Measurements from ENCODE around the gene RETNLB. TPM values are rescaled to one million over a fixed set of nuclear protein-coding genes. Genes with fewer than 3 reads are reported as not detected.

RETNLB gene
- total RNA-seq, 1 experiment from 2014 or later = not detected

DNA sequence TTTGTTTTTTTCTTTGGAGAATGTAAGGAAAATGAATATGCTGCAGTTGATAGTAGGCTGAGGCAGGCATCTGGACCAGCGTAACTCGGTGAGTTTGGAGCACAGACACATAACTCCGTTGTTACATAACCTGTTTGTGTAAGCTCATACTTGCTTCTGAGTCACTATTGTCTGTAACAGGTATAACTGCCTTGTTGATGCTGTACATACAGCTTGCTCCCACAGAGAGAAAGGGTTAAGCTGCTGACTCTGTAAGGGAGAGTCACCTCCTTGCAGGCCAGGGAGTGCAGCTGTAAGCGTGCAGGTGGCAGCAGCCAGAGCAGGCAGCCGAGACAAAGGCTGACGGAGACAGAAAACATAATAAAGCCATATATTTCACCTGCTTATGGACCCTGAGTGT is 20.4 kb downstream of the RETNLB start:
- no TSS peak for BruUV-seq (replicated peaks)
- Histone ChIP-seq H3F3A (ENCODE audit: low read length, unreplicated experiment) (no peaks in the 10 kb centered on the region), H3K27me3 (ENCODE audit: low read length) (peaks cover 79% of the 10 kb centered on the region), H3K79me2 (ENCODE audit: low read length) (no peaks in the 10 kb centered on the region), H4K20me1 (ENCODE audit: low read length) (no peaks in the 10 kb centered on the region), H3K36me3 (ENCODE audit: low read depth, low read length) (no peaks in the 10 kb centered on the region), H3K4me3 (ENCODE audit: low read length) (no peak overlapping the region), H3K9ac (ENCODE audit: low read length) (no peak overlapping the region), H3K9me2 (replicated peaks; ENCODE audit: low read length) (no peaks in the 10 kb centered on the region), H3K4me2 (ENCODE audit: low read length) (no peak overlapping the region), H3K9me3 (ENCODE audit: low read length) (no peaks in the 10 kb centered on the region), H2AFZ (ENCODE audit: low read length) (no peak overlapping the region), H3K27ac (ENCODE audit: low read length) (no peak overlapping the region), H3K4me1 (ENCODE audit: insufficient read depth, low read length) (no peaks in the 10 kb centered on the region)
- intact Hi-C loops (cut with micrococcal nuclease) = no loop called here
- POLR2A ChIA-PET (ENCODE audit: unreplicated experiment) = no interaction called here
- TF ChIP-seq EZH2phosphoT487 (IDR thresholded peaks at IDR 0.05; ENCODE audit: borderline replicate concordance, low read length) (no peak), EZH2 (IDR thresholded peaks at IDR 0.05; ENCODE audit: low read length, unreplicated experiment) (no peak)
- TF ChIP-seq, protein P1, sequence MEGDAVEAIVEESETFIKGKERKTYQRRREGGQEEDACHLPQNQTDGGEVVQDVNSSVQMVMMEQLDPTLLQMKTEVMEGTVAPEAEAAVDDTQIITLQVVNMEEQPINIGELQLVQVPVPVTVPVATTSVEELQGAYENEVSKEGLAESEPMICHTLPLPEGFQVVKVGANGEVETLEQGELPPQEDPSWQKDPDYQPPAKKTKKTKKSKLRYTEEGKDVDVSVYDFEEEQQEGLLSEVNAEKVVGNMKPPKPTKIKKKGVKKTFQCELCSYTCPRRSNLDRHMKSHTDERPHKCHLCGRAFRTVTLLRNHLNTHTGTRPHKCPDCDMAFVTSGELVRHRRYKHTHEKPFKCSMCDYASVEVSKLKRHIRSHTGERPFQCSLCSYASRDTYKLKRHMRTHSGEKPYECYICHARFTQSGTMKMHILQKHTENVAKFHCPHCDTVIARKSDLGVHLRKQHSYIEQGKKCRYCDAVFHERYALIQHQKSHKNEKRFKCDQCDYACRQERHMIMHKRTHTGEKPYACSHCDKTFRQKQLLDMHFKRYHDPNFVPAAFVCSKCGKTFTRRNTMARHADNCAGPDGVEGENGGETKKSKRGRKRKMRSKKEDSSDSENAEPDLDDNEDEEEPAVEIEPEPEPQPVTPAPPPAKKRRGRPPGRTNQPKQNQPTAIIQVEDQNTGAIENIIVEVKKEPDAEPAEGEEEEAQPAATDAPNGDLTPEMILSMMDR (conservative IDR thresholded peaks at IDR 0.05; ENCODE audit: low read depth, low read length) = no peak
- CTCF ChIA-PET = no interaction called here
- DNase-seq = peak; percentile 63
- peak; percentile 57 for ATAC-seq

DNA sequence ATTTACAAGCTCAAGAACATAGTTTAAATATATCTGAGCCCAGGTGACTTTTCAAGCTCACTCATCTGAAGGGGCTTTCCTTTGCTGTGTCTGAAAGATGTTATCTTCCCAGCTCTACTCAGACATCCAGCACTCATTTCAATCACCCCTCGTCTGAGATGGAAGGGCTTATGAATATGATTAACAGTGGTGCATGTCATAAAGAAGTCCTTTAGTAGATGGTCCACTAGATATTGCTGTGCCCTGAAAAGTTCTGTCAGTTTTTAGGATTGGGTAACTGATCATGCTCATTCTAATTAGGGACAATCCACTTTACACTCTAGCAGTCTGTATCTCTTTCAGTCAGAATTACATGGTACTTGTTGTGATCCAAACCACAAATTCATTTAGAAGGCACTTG is 28.3 kb downstream of the RETNLB start:
- no peaks in the 10 kb centered on the region for H3K9me2 ChIP-seq (replicated peaks; ENCODE audit: low read length)
- H3K27me3 ChIP-seq (ENCODE audit: low read length) = peaks cover 66% of the 10 kb centered on the region
- no peaks in the 10 kb centered on the region for H3F3A ChIP-seq (ENCODE audit: low read length, unreplicated experiment)
- no peaks in the 10 kb centered on the region for H4K20me1 ChIP-seq (ENCODE audit: low read length)
- H2AFZ ChIP-seq (ENCODE audit: low read length) = no peak overlapping the region
- H3K79me2 ChIP-seq (ENCODE audit: low read length) = no peaks in the 10 kb centered on the region
- H3K4me2 ChIP-seq (ENCODE audit: low read length) = no peak overlapping the region
- H3K27ac ChIP-seq (ENCODE audit: low read length) = no peak overlapping the region
- H3K9ac ChIP-seq (ENCODE audit: low read length) = no peak overlapping the region
- H3K4me3 ChIP-seq (ENCODE audit: low read length) = no peak overlapping the region
- ATAC-seq (no peak), DNase-seq (no peak)
- H3K4me1 ChIP-seq (ENCODE audit: insufficient read depth, low read length) = no peaks in the 10 kb centered on the region
- intact Hi-C loops (cut with micrococcal nuclease) = no loop called here
- BruUV-seq (replicated peaks) = no TSS peak
- no peak for TF ChIP-seq EZH2phosphoT487 (IDR thresholded peaks at IDR 0.05; ENCODE audit: borderline replicate concordance, low read length)
- ChIA-PET CTCF (no interaction called here), POLR2A (ENCODE audit: unreplicated experiment) (no interaction called here)
- H3K36me3 ChIP-seq (ENCODE audit: low read depth, low read length) = no peaks in the 10 kb centered on the region
- H3K9me3 ChIP-seq (ENCODE audit: low read length) = no peaks in the 10 kb centered on the region

DNA sequence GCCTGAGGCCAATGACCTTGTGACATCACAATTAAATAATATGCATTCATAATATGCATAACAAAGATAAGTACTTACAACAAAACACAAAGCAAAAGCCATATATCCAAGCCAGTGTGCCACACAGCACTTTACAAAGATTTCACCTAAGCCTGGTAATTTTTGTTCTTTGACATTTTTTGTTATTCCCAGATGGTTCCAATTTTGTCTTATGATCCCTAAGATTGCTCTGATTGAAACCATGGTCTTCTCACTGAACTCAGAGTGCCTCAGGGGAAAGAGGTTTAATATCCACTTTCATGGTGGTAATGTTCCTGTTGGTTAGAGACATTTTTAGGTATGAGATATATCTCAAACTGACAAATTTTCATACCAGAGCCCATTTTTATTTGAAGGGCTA is 29.1 kb downstream of the RETNLB start:
- TF ChIP-seq EZH2 (IDR thresholded peaks at IDR 0.05; ENCODE audit: low read length, unreplicated experiment) (no peak), EZH2phosphoT487 (IDR thresholded peaks at IDR 0.05; ENCODE audit: borderline replicate concordance, low read length) (no peak)
- TF ChIP-seq, protein P1 (conservative IDR thresholded peaks at IDR 0.05; ENCODE audit: low read depth, low read length) = no peak
- H3F3A ChIP-seq (ENCODE audit: low read length, unreplicated experiment) = no peaks in the 10 kb centered on the region
- H3K9ac ChIP-seq (ENCODE audit: low read length) = no peak overlapping the region
- no peak overlapping the region for H2AFZ ChIP-seq (ENCODE audit: low read length)
- no TSS peak for BruUV-seq (replicated peaks)
- no peaks in the 10 kb centered on the region for H3K4me1 ChIP-seq (ENCODE audit: insufficient read depth, low read length)
- H3K9me3 ChIP-seq (ENCODE audit: low read length) = no peaks in the 10 kb centered on the region
- intact Hi-C loops (cut with micrococcal nuclease) = no loop called here
- H3K27me3 ChIP-seq (ENCODE audit: low read length) = peaks cover 60% of the 10 kb centered on the region
- H3K36me3 ChIP-seq (ENCODE audit: low read depth, low read length) = no peaks in the 10 kb centered on the region
- no peak overlapping the region for H3K4me2 ChIP-seq (ENCODE audit: low read length)
- H4K20me1 ChIP-seq (ENCODE audit: low read length) = no peaks in the 10 kb centered on the region
- no peak overlapping the region for H3K4me3 ChIP-seq (ENCODE audit: low read length)
- ATAC-seq (no peak), DNase-seq (no peak)
- no peaks in the 10 kb centered on the region for H3K79me2 ChIP-seq (ENCODE audit: low read length)
- CTCF ChIA-PET = no interaction called here
- H3K27ac ChIP-seq (ENCODE audit: low read length) = no peak overlapping the region
- POLR2A ChIA-PET (ENCODE audit: unreplicated experiment) = no interaction called here
- H3K9me2 ChIP-seq (replicated peaks; ENCODE audit: low read length) = no peaks in the 10 kb centered on the region
